Gastroesophageal sphincter (tissue), 3 donors: ENCODE measurements around the gene CDK11B.

ENCODE experiments used
- CTCF ChIP-seq, 4 experiments: fragments of 200-600 bp in 2 of 4; fragments of 450-650 bp in 2 of 4; sonication (generic) in 1 of 4; IDR thresholded peaks; one replicate each; pipeline ENCODE4 v1.5.1; 2017 to 2019; ENCODE audit warnings: antibody characterized with exemption in 4 of 4, mild to moderate bottlenecking in 2 of 4, moderate library complexity in 2 of 4
- POLR2A ChIP-seq, 2 donors: fragments of 450-650 bp; IDR thresholded peaks; one replicate each; pipeline ENCODE4 v1.6.1; 2017; ENCODE audit warnings: antibody characterized with exemption in 2 of 2, mild to moderate bottlenecking in 2 of 2, moderate library complexity in 1 of 2

GRCh38 chr1:1617516-1617915 lies 41.3 kb downstream of the CDK11B start:
- no peak for TF ChIP-seq CTCF (IDR thresholded peaks at IDR 0.05)
- TF ChIP-seq POLR2A (IDR thresholded peaks at IDR 0.05) = no peak
